ENCODE measurements around the gene CEP350.

Gene CEP350

GRCh38 chr1:180103819-180104218 is 149.2 kb downstream of the CEP350 start:
- Histone ChIP-seq H3K4me1 (ENCODE audit: insufficient read depth, low read length) (no peaks in the 10 kb centered on the region), H3K4me3 (ENCODE audit: low read length) (no peak overlapping the region), H3K9ac (ENCODE audit: low read depth, low read length) (no peak overlapping the region), H3K9me3 (ENCODE audit: insufficient read depth, low read depth, low read length) (no peaks in the 10 kb centered on the region), H3K36me3 (ENCODE audit: insufficient read depth, low read length) (peaks cover 44% of the 10 kb centered on the region), H3K27ac (ENCODE audit: low read depth, low read length) (no peak overlapping the region), H3K27me3 (ENCODE audit: insufficient read depth, low read length) (no peaks in the 10 kb centered on the region)
- WGBS = 100% methylated on average over 1 of the region's 1 CpG

GRCh38 chr1:180112091-180112490 is 157.5 kb downstream of the CEP350 start:
- WGBS = 100% methylated on average over 1 of the region's 2 CpGs
- H3K27me3 ChIP-seq (ENCODE audit: insufficient read depth, low read length) = no peaks in the 10 kb centered on the region
- no peak overlapping the region for H3K4me3 ChIP-seq (ENCODE audit: low read length)
- no peaks in the 10 kb centered on the region for H3K4me1 ChIP-seq (ENCODE audit: insufficient read depth, low read length)
- H3K36me3 ChIP-seq (ENCODE audit: insufficient read depth, low read length) = peaks cover 33% of the 10 kb centered on the region
- no peak overlapping the region for H3K27ac ChIP-seq (ENCODE audit: low read depth, low read length)
- H3K9ac ChIP-seq (ENCODE audit: low read depth, low read length) = no peak overlapping the region
- no peaks in the 10 kb centered on the region for H3K9me3 ChIP-seq (ENCODE audit: insufficient read depth, low read depth, low read length)

- WGBS = 100% methylated on average over 1 of the region's 2 CpGs
- no peaks in the 10 kb centered on the region for H3K4me1 ChIP-seq (ENCODE audit: insufficient read depth, low read length)
- no peak overlapping the region for H3K4me3 ChIP-seq (ENCODE audit: low read length)
- H3K27ac ChIP-seq (ENCODE audit: low read depth, low read length) = no peak overlapping the region
- H3K36me3 ChIP-seq (ENCODE audit: insufficient read depth, low read length) = peaks cover 33% of the 10 kb centered on the region
- H3K27me3 ChIP-seq (ENCODE audit: insufficient read depth, low read length) = no peaks in the 10 kb centered on the region
- H3K9ac ChIP-seq (ENCODE audit: low read depth, low read length) = no peak overlapping the region
- no peaks in the 10 kb centered on the region for H3K9me3 ChIP-seq (ENCODE audit: insufficient read depth, low read depth, low read length)
Measured at GRCh38 chr1:180112984-180113647, 158.5 kb downstream of the CEP350 start.

- no peaks in the 10 kb centered on the region for H3K9me3 ChIP-seq (ENCODE audit: insufficient read depth, low read depth, low read length)
- WGBS = 93% methylated on average over 4 of the region's 4 CpGs
- no peaks in the 10 kb centered on the region for H3K4me1 ChIP-seq (ENCODE audit: insufficient read depth, low read length)
- no peaks in the 10 kb centered on the region for H3K27me3 ChIP-seq (ENCODE audit: insufficient read depth, low read length)
- peaks cover 33% of the 10 kb centered on the region for H3K36me3 ChIP-seq (ENCODE audit: insufficient read depth, low read length)
- no peak overlapping the region for H3K9ac ChIP-seq (ENCODE audit: low read depth, low read length)
- no peak overlapping the region for H3K4me3 ChIP-seq (ENCODE audit: low read length)
- no peak overlapping the region for H3K27ac ChIP-seq (ENCODE audit: low read depth, low read length)
Measured at GRCh38 chr1:180114396-180114945, 159.9 kb downstream of the CEP350 start.

GRCh38 chr1:180116964-180117763 is 162.6 kb downstream of the CEP350 start:
- H3K27me3 ChIP-seq (ENCODE audit: insufficient read depth, low read length) = no peaks in the 10 kb centered on the region
- peaks cover 8% of the 10 kb centered on the region for H3K36me3 ChIP-seq (ENCODE audit: insufficient read depth, low read length)
- H3K9ac ChIP-seq (ENCODE audit: low read depth, low read length) = no peak overlapping the region
- H3K4me3 ChIP-seq (ENCODE audit: low read length) = no peak overlapping the region
- no peak overlapping the region for H3K27ac ChIP-seq (ENCODE audit: low read depth, low read length)
- H3K4me1 ChIP-seq (ENCODE audit: insufficient read depth, low read length) = no peaks in the 10 kb centered on the region
- H3K9me3 ChIP-seq (ENCODE audit: insufficient read depth, low read depth, low read length) = no peaks in the 10 kb centered on the region
- WGBS = 92% methylated on average over 14 of the region's 14 CpGs

GRCh38 chr1:180117764-180118116 is 163.1 kb downstream of the CEP350 start:
- WGBS = 94% methylated on average over 2 of the region's 2 CpGs

GRCh38 chr1:180119837-180120236 is 165.2 kb downstream of the CEP350 start:
- WGBS = 88% methylated on average over 2 of the region's 2 CpGs

More at GRCh38 chr1:180117764-180118116, 163.1 kb downstream of the CEP350 start:
- Histone ChIP-seq H3K9ac (ENCODE audit: low read depth, low read length) (no peak overlapping the region), H3K27ac (ENCODE audit: low read depth, low read length) (no peak overlapping the region), H3K27me3 (ENCODE audit: insufficient read depth, low read length) (no peaks in the 10 kb centered on the region), H3K4me3 (ENCODE audit: low read length) (no peak overlapping the region), H3K36me3 (ENCODE audit: insufficient read depth, low read length) (peaks cover 3% of the 10 kb centered on the region), H3K4me1 (ENCODE audit: insufficient read depth, low read length) (no peaks in the 10 kb centered on the region), H3K9me3 (ENCODE audit: insufficient read depth, low read depth, low read length) (no peaks in the 10 kb centered on the region)

GRCh38 chr1:180123463-180123936 is 168.9 kb downstream of the CEP350 start:
- Histone ChIP-seq H3K4me1 (ENCODE audit: insufficient read depth, low read length) (no peaks in the 10 kb centered on the region), H3K36me3 (ENCODE audit: insufficient read depth, low read length) (no peaks in the 10 kb centered on the region), H3K27me3 (ENCODE audit: insufficient read depth, low read length) (no peaks in the 10 kb centered on the region), H3K9ac (ENCODE audit: low read depth, low read length) (no peak overlapping the region), H3K9me3 (ENCODE audit: insufficient read depth, low read depth, low read length) (no peaks in the 10 kb centered on the region), H3K4me3 (ENCODE audit: low read length) (no peak overlapping the region), H3K27ac (ENCODE audit: low read depth, low read length) (no peak overlapping the region)
- WGBS = 96% methylated on average over 4 of the region's 4 CpGs

More at GRCh38 chr1:180119837-180120236, 165.2 kb downstream of the CEP350 start:
- Histone ChIP-seq H3K27ac (ENCODE audit: low read depth, low read length) (no peak overlapping the region), H3K9ac (ENCODE audit: low read depth, low read length) (no peak overlapping the region), H3K9me3 (ENCODE audit: insufficient read depth, low read depth, low read length) (no peaks in the 10 kb centered on the region), H3K27me3 (ENCODE audit: insufficient read depth, low read length) (no peaks in the 10 kb centered on the region), H3K36me3 (ENCODE audit: insufficient read depth, low read length) (no peaks in the 10 kb centered on the region), H3K4me1 (ENCODE audit: insufficient read depth, low read length) (no peaks in the 10 kb centered on the region), H3K4me3 (ENCODE audit: low read length) (no peak overlapping the region)

- no peaks in the 10 kb centered on the region for H3K36me3 ChIP-seq (ENCODE audit: insufficient read depth, low read length)
- 88% methylated on average over 2 of the region's 2 CpGs for WGBS
- H3K27ac ChIP-seq (ENCODE audit: low read depth, low read length) = no peak overlapping the region
- H3K4me1 ChIP-seq (ENCODE audit: insufficient read depth, low read length) = no peaks in the 10 kb centered on the region
- no peaks in the 10 kb centered on the region for H3K9me3 ChIP-seq (ENCODE audit: insufficient read depth, low read depth, low read length)
- H3K9ac ChIP-seq (ENCODE audit: low read depth, low read length) = no peak overlapping the region
- no peak overlapping the region for H3K4me3 ChIP-seq (ENCODE audit: low read length)
- H3K27me3 ChIP-seq (ENCODE audit: insufficient read depth, low read length) = no peaks in the 10 kb centered on the region
Measured at GRCh38 chr1:180130651-180131050, 176.0 kb downstream of the CEP350 start.

- H3K27me3 ChIP-seq (ENCODE audit: insufficient read depth, low read length) = no peaks in the 10 kb centered on the region
- H3K9me3 ChIP-seq (ENCODE audit: insufficient read depth, low read depth, low read length) = no peaks in the 10 kb centered on the region
- H3K9ac ChIP-seq (ENCODE audit: low read depth, low read length) = no peak overlapping the region
- 86% methylated on average over 5 of the region's 5 CpGs for WGBS
- no peaks in the 10 kb centered on the region for H3K36me3 ChIP-seq (ENCODE audit: insufficient read depth, low read length)
- H3K4me1 ChIP-seq (ENCODE audit: insufficient read depth, low read length) = no peaks in the 10 kb centered on the region
- no peak overlapping the region for H3K4me3 ChIP-seq (ENCODE audit: low read length)
- no peak overlapping the region for H3K27ac ChIP-seq (ENCODE audit: low read depth, low read length)
Measured at GRCh38 chr1:180131510-180131909, 176.9 kb downstream of the CEP350 start.

- Histone ChIP-seq H3K9ac (ENCODE audit: low read depth, low read length) (no peak overlapping the region), H3K27me3 (ENCODE audit: insufficient read depth, low read length) (no peaks in the 10 kb centered on the region), H3K4me1 (ENCODE audit: insufficient read depth, low read length) (no peaks in the 10 kb centered on the region), H3K9me3 (ENCODE audit: insufficient read depth, low read depth, low read length) (no peaks in the 10 kb centered on the region), H3K36me3 (ENCODE audit: insufficient read depth, low read length) (no peaks in the 10 kb centered on the region), H3K4me3 (ENCODE audit: low read length) (no peak overlapping the region), H3K27ac (ENCODE audit: low read depth, low read length) (no peak overlapping the region)
- WGBS = 70% methylated on average over 1 of the region's 1 CpG
Measured at GRCh38 chr1:180133193-180133592, 178.6 kb downstream of the CEP350 start.

Measured in HUES64 (cell line).